Lower leg skin (tissue), 4 donors: ENCODE data around the gene FERMT1. TPM values are rescaled to one million over a fixed set of nuclear protein-coding genes. Genes with fewer than 3 reads are reported as not detected.

Experiments
- DNase-seq, 2 donors: peaks; one replicate each; pipeline ENCODE4 v3.0.0-alpha.2; 2019; ENCODE audit warnings: low spot score in 2 of 2
- H3K4me3 ChIP-seq: fragments of 200-600 bp; sonication (generic); 2 replicates; pipeline ENCODE4 v1.5.1; 2017; ENCODE audit warnings: mild to moderate bottlenecking, low read depth; ENCODE audit not compliant: poor library complexity, severe bottlenecking
- POLR2A ChIP-seq, 2 donors: fragments of 450-650 bp; IDR thresholded peaks; one replicate each; pipeline ENCODE4 v1.6.1; 2016 to 2017; ENCODE audit warnings: antibody characterized with exemption in 2 of 2, mild to moderate bottlenecking in 1 of 2, moderate library complexity in 1 of 2
- WGBS, 2 donors: methylation state at CpG; one replicate each; pipeline ENCODE4 v1.1.5; 2018; 5-methylcytosine and 5-hydroxymethylcytosine counted together
- intact Hi-C: fragments of 100-400 bp; cut with DNase I; formaldehyde crosslinking; loops from one replicate; pipeline ENCODE4 v1.15.0; 2023; ENCODE audit warnings: low total_unique reads
- total RNA-seq, 4 donors: library from RNA; depleted of rRNA; stranded (reverse); fragments of >200 nt; gene quantifications; one replicate each; pipeline ENCODE4 v1.1.0, GENCODE V29; 2016
- TF ChIP-seq, protein P1 (sequence below), 3 donors: fragments of 450-650 bp; IDR thresholded peaks; one replicate each; pipeline ENCODE4 v1.5.1; 2016; ENCODE audit warnings: antibody characterized with exemption in 3 of 3, mild to moderate bottlenecking in 3 of 3, moderate library complexity in 2 of 3

FERMT1 gene
- total RNA-seq, 4 donors from 2014 or later, result 24.2 to 33.0 (median 27.8) TPM

DNA sequence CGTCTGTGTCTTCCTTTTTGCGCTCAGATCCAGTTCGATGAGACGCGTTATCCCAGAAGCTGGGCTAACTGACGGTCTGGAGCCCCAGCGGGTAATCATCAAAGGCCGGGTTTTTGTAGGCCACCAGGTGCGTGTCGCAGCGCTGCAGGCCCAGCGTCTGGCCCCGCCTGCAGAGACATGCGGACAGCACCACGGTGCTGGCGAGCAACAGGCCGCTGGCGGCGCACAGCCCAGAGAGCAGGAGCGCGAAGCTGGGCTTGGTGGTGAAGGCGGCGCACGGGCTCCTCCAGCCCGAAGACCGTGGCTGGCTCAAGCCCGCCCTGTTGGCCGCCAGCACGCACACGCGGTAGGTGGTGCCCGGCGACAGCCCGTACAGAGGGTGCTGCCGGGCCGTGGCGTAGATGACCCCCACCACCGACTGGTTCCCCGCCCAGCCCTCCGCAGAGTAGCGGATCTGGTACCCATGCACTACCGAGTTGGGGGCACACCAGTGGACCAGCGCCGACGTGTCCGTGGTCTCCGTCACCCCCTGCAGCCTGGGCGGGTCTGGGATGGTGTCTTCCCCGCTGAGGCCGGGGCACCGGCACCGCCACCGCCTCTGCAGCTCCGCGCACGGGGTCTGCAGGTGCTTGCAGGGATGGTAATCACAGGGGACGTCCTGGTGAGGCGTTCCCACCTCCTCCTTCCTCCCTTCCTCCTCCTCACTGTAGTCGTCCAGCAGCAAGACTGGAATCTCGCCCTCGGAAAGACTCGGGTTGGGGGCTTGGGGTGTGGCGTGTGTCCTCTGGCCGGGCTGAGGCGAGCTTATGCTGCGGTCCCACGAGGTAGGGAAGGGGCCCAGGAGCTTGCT, 81.6 kb downstream of the FERMT1 start:
- H3K4me3 ChIP-seq, result no peak overlapping the region
- WGBS, 2 donors, result 85 to 88% methylated on average over 49 to 67 of the region's 67 CpGs
- DNase-seq, result no peak

DNA sequence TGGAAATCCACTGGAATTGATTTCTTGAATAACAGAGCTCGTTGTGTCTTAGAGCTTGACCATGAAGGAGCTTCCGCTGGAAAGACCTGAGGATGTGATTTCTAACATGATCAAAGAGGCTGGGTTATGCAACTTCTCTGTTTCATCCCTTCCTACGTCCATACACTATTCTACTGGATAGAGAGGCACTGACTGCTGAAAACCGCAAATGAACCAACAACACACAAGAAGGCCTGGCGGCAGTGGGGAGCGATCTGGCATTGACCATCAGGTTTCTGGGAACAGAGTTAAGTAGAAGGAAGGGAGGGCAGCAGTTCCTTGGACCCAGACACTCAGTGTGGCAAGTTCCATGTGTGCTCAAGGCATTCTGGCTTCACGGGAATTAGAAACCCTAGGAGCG, 82.3 kb downstream of the FERMT1 start:
- TF ChIP-seq POLR2A (IDR thresholded peaks at IDR 0.05), result no peak
- TF ChIP-seq, protein P1, sequence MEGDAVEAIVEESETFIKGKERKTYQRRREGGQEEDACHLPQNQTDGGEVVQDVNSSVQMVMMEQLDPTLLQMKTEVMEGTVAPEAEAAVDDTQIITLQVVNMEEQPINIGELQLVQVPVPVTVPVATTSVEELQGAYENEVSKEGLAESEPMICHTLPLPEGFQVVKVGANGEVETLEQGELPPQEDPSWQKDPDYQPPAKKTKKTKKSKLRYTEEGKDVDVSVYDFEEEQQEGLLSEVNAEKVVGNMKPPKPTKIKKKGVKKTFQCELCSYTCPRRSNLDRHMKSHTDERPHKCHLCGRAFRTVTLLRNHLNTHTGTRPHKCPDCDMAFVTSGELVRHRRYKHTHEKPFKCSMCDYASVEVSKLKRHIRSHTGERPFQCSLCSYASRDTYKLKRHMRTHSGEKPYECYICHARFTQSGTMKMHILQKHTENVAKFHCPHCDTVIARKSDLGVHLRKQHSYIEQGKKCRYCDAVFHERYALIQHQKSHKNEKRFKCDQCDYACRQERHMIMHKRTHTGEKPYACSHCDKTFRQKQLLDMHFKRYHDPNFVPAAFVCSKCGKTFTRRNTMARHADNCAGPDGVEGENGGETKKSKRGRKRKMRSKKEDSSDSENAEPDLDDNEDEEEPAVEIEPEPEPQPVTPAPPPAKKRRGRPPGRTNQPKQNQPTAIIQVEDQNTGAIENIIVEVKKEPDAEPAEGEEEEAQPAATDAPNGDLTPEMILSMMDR (IDR thresholded peaks at IDR 0.05), result no peak
- H3K4me3 ChIP-seq, result no peak overlapping the region
- 89 to 90% methylated on average over 8 of the region's 8 CpGs for WGBS, 2 donors
- no peak for DNase-seq
- intact Hi-C loops, result no loop called here

More for the DNA sequence above, 81.6 kb downstream of the FERMT1 start:
- intact Hi-C loops, result no loop called here
- TF ChIP-seq, protein P1 (IDR thresholded peaks at IDR 0.05), result no peak
- no peak for TF ChIP-seq POLR2A (IDR thresholded peaks at IDR 0.05)

DNA sequence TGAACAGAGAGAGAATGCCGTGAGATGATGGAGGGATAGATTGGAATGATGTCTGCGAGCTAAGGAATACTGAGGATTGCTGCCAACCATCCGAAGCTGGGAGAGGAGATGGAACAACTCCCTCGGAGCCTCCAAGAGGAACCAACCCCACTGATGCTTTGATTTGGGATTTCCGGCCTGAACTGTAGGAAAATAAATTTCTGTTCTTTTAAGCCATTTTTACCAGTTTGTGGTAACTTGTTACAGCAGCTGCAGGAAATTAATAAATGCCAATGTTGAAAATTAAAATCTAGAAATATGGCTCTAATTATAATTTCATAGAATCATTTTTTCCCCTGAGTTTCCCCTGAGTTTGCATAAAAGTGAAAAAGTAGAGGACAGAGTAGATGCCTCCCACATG, 83.1 kb downstream of the FERMT1 start:
- intact Hi-C loops, result no loop called here
- WGBS, 2 donors, result 67 to 69% methylated on average over 5 of the region's 5 CpGs
- H3K4me3 ChIP-seq, result no peak overlapping the region
- DNase-seq, result no peak
- TF ChIP-seq POLR2A (IDR thresholded peaks at IDR 0.05), result no peak
- TF ChIP-seq, protein P1 (IDR thresholded peaks at IDR 0.05), result no peak

DNA sequence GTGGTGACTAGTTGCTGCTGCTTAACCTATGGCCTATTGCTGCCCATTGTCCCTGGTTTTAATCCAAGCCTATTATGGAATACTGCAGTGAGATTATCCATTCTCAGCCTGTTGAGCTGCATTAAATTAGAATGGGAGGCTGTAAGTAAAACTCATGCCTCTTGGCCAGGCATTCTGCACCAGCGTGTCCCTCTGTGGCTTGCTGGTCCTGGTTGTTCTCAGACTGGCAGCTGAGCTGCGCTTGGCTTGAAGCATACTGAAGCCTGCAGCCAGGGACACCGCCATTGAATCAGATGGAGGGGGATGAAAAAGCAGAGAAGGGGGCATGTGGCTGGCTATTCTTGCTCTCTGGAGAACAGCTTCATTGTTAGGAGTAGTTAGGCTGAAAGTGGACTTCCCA, 84.6 kb downstream of the FERMT1 start:
- H3K4me3 ChIP-seq, result no peak overlapping the region
- intact Hi-C loops, result no loop called here
- WGBS, 2 donors, result 85 to 90% methylated on average over 3 of the region's 3 CpGs
- DNase-seq, result no peak
- TF ChIP-seq, protein P1 (IDR thresholded peaks at IDR 0.05), result no peak
- no peak for TF ChIP-seq POLR2A (IDR thresholded peaks at IDR 0.05)

DNA sequence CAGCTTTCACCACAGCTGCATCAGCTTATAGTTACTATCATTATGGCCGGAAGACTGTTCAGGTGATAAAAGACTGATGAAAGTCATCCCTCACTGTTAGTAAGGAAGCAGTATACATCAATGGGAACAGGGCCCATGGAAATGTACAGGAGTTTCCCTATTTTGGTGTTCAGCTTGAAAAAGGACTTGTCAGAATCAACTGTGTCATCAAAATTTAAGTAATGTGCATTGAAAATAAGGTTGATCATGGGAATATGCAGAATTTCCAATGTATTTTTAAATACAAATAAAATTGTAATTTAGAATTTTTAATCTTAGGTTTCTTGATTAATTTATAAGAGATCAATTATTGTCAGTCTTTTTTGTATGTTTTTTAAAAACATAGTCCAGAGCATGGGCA, 85.7 kb downstream of the FERMT1 start:
- TF ChIP-seq, protein P1 (IDR thresholded peaks at IDR 0.05), result no peak
- TF ChIP-seq POLR2A (IDR thresholded peaks at IDR 0.05), result no peak
- intact Hi-C loops, result no loop called here
- 98 to 100% methylated on average over 1 of the region's 1 CpG for WGBS, 2 donors
- no peak for DNase-seq
- no peak overlapping the region for H3K4me3 ChIP-seq
